GM13977 (cell line): ENCODE measurements around the gene ANO10.

ENCODE experiments used
- DNase-seq: peaks from one replicate; pipeline ENCODE4 v3.0.0; 2012; ENCODE audit warnings: low spot score
- CTCF ChIP-seq: IDR thresholded peaks from 2 replicates; pipeline ENCODE4 v1.5.1; 2012; ENCODE audit warnings: mild to moderate bottlenecking, control low read depth; ENCODE audit not compliant: insufficient read depth; ENCODE audit errors: extremely low read depth, missing control alignments
- in situ Hi-C: fragments of 300-500 bp; cut with MboI; formaldehyde crosslinking; loops from one replicate; pipeline ENCODE4 v1.12.0; 2022; ENCODE audit warnings: low sequenced_read_pairs, low pct_unique_long_range_greater_than_20kb, mixed read lengths, inconsistent platforms; ENCODE audit not compliant: unreplicated experiment

Gene ANO10

GRCh38 chr3:43323541-43323940 is 298.3 kb downstream of the ANO10 start:
- TF ChIP-seq CTCF = no peak
- DNase-seq = no peak
- in situ Hi-C loops = no loop called here

- TF ChIP-seq CTCF = no peak
- in situ Hi-C loops = no loop called here
- no peak for DNase-seq
Measured at GRCh38 chr3:43320288-43320687, 301.5 kb downstream of the ANO10 start.

GRCh38 chr3:43319794-43320193 is 302.0 kb downstream of the ANO10 start:
- DNase-seq = no peak
- in situ Hi-C loops = no loop called here
- TF ChIP-seq CTCF = no peak

GRCh38 chr3:43319376-43319775 is 302.4 kb downstream of the ANO10 start:
- in situ Hi-C loops = no loop called here

GRCh38 chr3:43317461-43318316 is 304.1 kb downstream of the ANO10 start:
- in situ Hi-C loops = no loop called here
- TF ChIP-seq CTCF = no peak

More at GRCh38 chr3:43319376-43319775, 302.4 kb downstream of the ANO10 start:
- DNase-seq = no peak
- TF ChIP-seq CTCF = no peak

GRCh38 chr3:43316783-43317460 is 304.9 kb downstream of the ANO10 start:
- in situ Hi-C loops = no loop called here
- no peak for TF ChIP-seq CTCF
- no peak for DNase-seq

More at GRCh38 chr3:43317461-43318316, 304.1 kb downstream of the ANO10 start:
- no peak for DNase-seq
